K562 (cell line): Measurements from ENCODE around the gene DUSP3. TPM values are rescaled to one million over a fixed set of nuclear protein-coding genes. Genes with fewer than 3 reads are reported as not detected.

Experiments
- ATAC-seq: fragments of 200-7000 bp; cut with Tn5 transposase; 3 replicates; pipeline ENCODE4 v1.9.1; 2020; ENCODE audit warnings: moderate library complexity
- BruUV-seq: library from RNA; stranded (reverse); fragments of 400-500 nt; replicated peaks from 2 replicates; lab custom pipeline; 2021; lab: Mats Ljungman, UMichigan
- CTCF ChIA-PET: fragments of 300-600 bp; formaldehyde crosslinking; extraction: SDS; loops from one replicate; lab custom pipeline; 2021; ENCODE audit warnings: low intra/inter-chr PET ratio; lab: Yijun Ruan, JAX
- POLR2A ChIA-PET: fragments of 300-600, 350-650 bp; sonication (Branson Sonifier 250); formaldehyde crosslinking; extraction: SDS; loops from one replicate; lab custom pipeline; 2021; ENCODE audit warnings: antibody characterized with exemption, inconsistent platforms; lab: Yijun Ruan, JAX
- DNase-seq, 4 experiments: peaks; one replicate each; pipeline versions ENCODE4 v3.0.0 to v3.0.0-alpha.2; 2011 to 2018; ENCODE audit warnings: low spot score in 3 of 4, mixed read lengths in 3 of 4; ENCODE audit errors: extremely low read depth in 1 of 4
- FAIRE-seq: peaks from 2 replicates; lab custom pipeline; 2011; peaks lifted over from hg19 to GRCh38; lab: Jason Lieb, UNC
- H2AFZ ChIP-seq: 2 replicates; pipeline ENCODE4 v1.6.0; 2011; ENCODE audit warnings: low read depth, low read length, control low read depth, inconsistent platforms
- H3K27ac ChIP-seq: fragments of 200-600 bp; 3 replicates; pipeline ENCODE4 v1.8.0; 2011; ENCODE audit warnings: low read depth, mild to moderate bottlenecking, control low read depth, inconsistent platforms, low read length, moderate library complexity, mixed read lengths; ENCODE audit errors: extremely low read depth
- H3K27me3 ChIP-seq, 2 experiments: fragments of 300-600 bp in 1 of 2; 2 replicates in 1 of 2; 3 replicates in 1 of 2; pipeline versions ENCODE4 v1.6.0 to v1.8.0; 2011; ENCODE audit warnings: inconsistent platforms in 2 of 2, low read length in 2 of 2, mild to moderate bottlenecking in 1 of 2, mixed read lengths in 1 of 2, moderate library complexity in 1 of 2; ENCODE audit not compliant: control insufficient read depth in 2 of 2, insufficient read depth in 2 of 2
- H3K36me3 ChIP-seq: fragments of 300-600 bp; 3 replicates; pipeline ENCODE4 v1.8.0; 2011; ENCODE audit warnings: mild to moderate bottlenecking, low read length, inconsistent platforms; ENCODE audit not compliant: control insufficient read depth, insufficient read depth
- H3K4me1 ChIP-seq, 2 experiments: fragments of 200-600 bp in 1 of 2; replicated peaks in 1 of 2; 2 replicates in 1 of 2; 3 replicates in 1 of 2; pipeline versions ENCODE4 v1.5.1 to v1.8.0; 2011; ENCODE audit warnings: inconsistent platforms in 2 of 2, low read length in 2 of 2, mild to moderate bottlenecking in 1 of 2, mixed read lengths in 1 of 2, moderate library complexity in 1 of 2; ENCODE audit not compliant: control insufficient read depth in 2 of 2, insufficient read depth in 2 of 2
- H3K4me2 ChIP-seq: 2 replicates; pipeline ENCODE4 v1.6.1; 2011; ENCODE audit warnings: low read length, control low read depth, inconsistent platforms, mixed read lengths; ENCODE audit not compliant: insufficient read depth
- H3K4me3 ChIP-seq: fragments of 200-600 bp; sonication (generic), shearing (Covaris generic); 2 replicates; pipeline ENCODE4 v1.5.1; 2016; ENCODE audit warnings: control low read depth, inconsistent platforms
- H3K79me2 ChIP-seq: fragments of 200-600 bp; 3 replicates; pipeline ENCODE4 v1.8.0; 2011; ENCODE audit warnings: low read length, inconsistent platforms; ENCODE audit not compliant: control insufficient read depth, insufficient read depth
- H3K9ac ChIP-seq, 2 experiments: 2 replicates each; pipeline versions ENCODE4 v1.6.0 to v1.6.1; 2011; ENCODE audit warnings: low read depth in 2 of 2, low read length in 2 of 2, control low read depth in 1 of 2, inconsistent platforms in 1 of 2, mild to moderate bottlenecking in 1 of 2, mixed read lengths in 1 of 2; ENCODE audit not compliant: insufficient read depth in 1 of 2
- H3K9me1 ChIP-seq: one replicate; pipeline ENCODE4 v1.6.0; 2011; ENCODE audit warnings: inconsistent platforms, mild to moderate bottlenecking, low read length, moderate library complexity; ENCODE audit not compliant: control insufficient read depth, insufficient read depth
- H3K9me3 ChIP-seq: replicated peaks from 2 replicates; pipeline ENCODE4 v1.5.1; 2011; ENCODE audit warnings: low read depth, low read length, inconsistent platforms; ENCODE audit not compliant: control insufficient read depth, insufficient read depth
- H4K20me1 ChIP-seq: replicated peaks from 2 replicates; pipeline ENCODE4 v1.6.1; 2011; ENCODE audit warnings: low read length, inconsistent platforms, mixed read lengths; ENCODE audit not compliant: control insufficient read depth, insufficient read depth
- JUN ChIP-seq, 2 experiments: sonication (generic) in 1 of 2; formaldehyde crosslinking in 1 of 2; IDR thresholded peaks; 2 replicates each; pipeline versions ENCODE4 v1.6.1 to v1.8.0; 2012 to 2022; ENCODE audit warnings: borderline replicate concordance in 2 of 2, mild to moderate bottlenecking in 2 of 2, improper control_type of control experiment in 1 of 2, low read depth in 1 of 2, low read length in 1 of 2, missing genetic modification reagents in 1 of 2
- MAX ChIP-seq: sonication (generic); formaldehyde crosslinking; IDR thresholded peaks from 2 replicates; pipeline ENCODE4 v1.9.0; 2022; ENCODE audit warnings: mild to moderate bottlenecking, missing genetic modification reagents
- SAP30 ChIP-seq: fragments of 200-600 bp; sonication (generic); IDR thresholded peaks from 2 replicates; pipeline ENCODE4 v1.6.1; 2012; ENCODE audit warnings: borderline replicate concordance, low read depth, mild to moderate bottlenecking, moderate library complexity, low read length, control low read depth, inconsistent platforms; ENCODE audit not compliant: insufficient read depth, poor library complexity, severe bottlenecking
- SMARCB1 ChIP-seq: IDR thresholded peaks from 2 replicates; pipeline ENCODE4 v1.6.1; 2011; ENCODE audit warnings: improper control_type of control experiment, low read depth; ENCODE audit not compliant: insufficient read length
- TFAP4 ChIP-seq: sonication (generic); formaldehyde crosslinking; IDR thresholded peaks from 2 replicates; pipeline ENCODE4 v1.8.0; 2022; ENCODE audit warnings: missing genetic modification reagents, mild to moderate bottlenecking, moderate library complexity, borderline replicate concordance
- ZBTB11 ChIP-seq, 3 experiments: fragments of 200-800 bp in 1 of 3; fragments of 250-450 bp in 1 of 3; fragments of 450-650 bp in 1 of 3; sonication (Bioruptor Pico) in 1 of 3; sonication (Bioruptor generic) in 1 of 3; formaldehyde crosslinking in 1 of 3; IDR thresholded peaks; 2 replicates each; pipeline versions ENCODE4 v1.6.1 to v1.8.0; 2016 to 2022; ENCODE audit warnings: mild to moderate bottlenecking in 2 of 3, missing genetic modification characterization in 2 of 3, missing compliant biosample characterization in 1 of 3, moderate library complexity in 1 of 3
- WGBS: fragments of 100-300 bp; shearing (Covaris generic); methylation state at CpG from one replicate; pipeline ENCODE4 v1.1.6; 2016; ENCODE audit warnings: low coverage, mixed read lengths; ENCODE audit not compliant: insufficient coverage; ENCODE audit errors: missing lambda C conversion rate; 5-methylcytosine and 5-hydroxymethylcytosine counted together
- in situ Hi-C: fragments of 300-500 bp; cut with MboI; formaldehyde crosslinking; loops from 4 replicates; pipeline ENCODE4 v1.15.0; 2018; ENCODE audit warnings: inconsistent platforms, mixed read lengths
- intact Hi-C: fragments of 100-400 bp; cut with micrococcal nuclease; formaldehyde crosslinking; loops from 2 replicates; pipeline ENCODE4 v1.14.2; 2022
- polyA plus RNA-seq, 8 experiments: library from polyadenylated mRNA; depleted of rRNA in 4 of 8; stranded (reverse) in 5 of 8; unstranded in 3 of 8; fragments of >200 nt; fragmentation: Nextera tagmentation in 2 of 8; fragmentation: Illumina TruSeq in 1 of 8; extraction: Ambion mirVana in 2 of 8; extraction: Trizol in 1 of 8; gene quantifications; 2 replicates each; pipeline versions ENCODE4 v1.2.1 to v1.2.3, GENCODE V29; 2011 to 2014; ENCODE audit warnings: inconsistent platforms in 1 of 8, missing spikeins in 1 of 8
- total RNA-seq, 7 experiments: library from RNA; depleted of rRNA in 6 of 7; stranded (reverse); fragments of >200 nt in 6 of 7; fragmentation: Illumina TruSeq in 2 of 7; extraction: Trizol in 2 of 7; gene quantifications; 2 replicates each; pipeline versions ENCODE4 v1.2.1 to v1.2.3, GENCODE V29; 2011 to 2021; ENCODE audit warnings: low replicate concordance in 1 of 7

DUSP3 gene
- total and polyA plus RNA-seq, 9 of the 15 experiments (the other 6 are each of a cell fraction or from before 2014, with no cell fraction given): 4.1 to 19.8 (median 12.3) TPM

- peaks cover 16 to 37% of the 10 kb centered on the region in 2 experiments for H3K27me3 ChIP-seq
- 0% methylated on average over 4 of the region's 4 CpGs for WGBS
- no peak overlapping the region for H3K27ac ChIP-seq
- H3K9ac ChIP-seq: no peak overlapping the region
- in situ Hi-C loops (no loop called here), intact Hi-C loops (no loop called here)
- no TSS peak for BruUV-seq
- CTCF ChIA-PET: no interaction called here
- no peaks in the 10 kb centered on the region for H3K36me3 ChIP-seq
- TF ChIP-seq MAX (CRISPR knock-in tag) (no peak), SAP30 (no peak), ZBTB11 (CRISPR knock-in tag; IDR thresholded peaks at IDR 0.05) (no peak), SMARCB1 (no peak), JUN (IDR thresholded peaks at IDR 0.05; ENCODE audit: borderline replicate concordance, low read depth, low read length) (no peak), JUN (CRISPR knock-in tag; IDR thresholded peaks at IDR 0.05; ENCODE audit: borderline replicate concordance) (no peak), TFAP4 (CRISPR knock-in tag) (no peak)
- no peak overlapping the region for H2AFZ ChIP-seq
- H3K79me2 ChIP-seq: no peaks in the 10 kb centered on the region
- POLR2A ChIA-PET: interaction anchor here (0.6 to 1.4 kb wide), 5 partner anchors 19 to 409 kb away, joined by 3 to 4 read pairs (median 3); no protein-coding TSS in a partner anchor
- no peaks in the 10 kb centered on the region; a peak in 1 of 5 replicates for H3K4me1 ChIP-seq
- H3K4me2 ChIP-seq: no peak overlapping the region
- H3K9me3 ChIP-seq: no peaks in the 10 kb centered on the region
- ATAC-seq (no peak), DNase-seq (no peak), FAIRE-seq (no peak)
- H3K9me1 ChIP-seq: peaks cover 2% of the 10 kb centered on the region
- no peak overlapping the region for H3K4me3 ChIP-seq
- H4K20me1 ChIP-seq: no peaks in the 10 kb centered on the region
Measured at GRCh38 chr17:43740541-43740940, 38.2 kb downstream of the DUSP3 start.
